Measurements from ENCODE around the gene SMPD1.

DNA sequence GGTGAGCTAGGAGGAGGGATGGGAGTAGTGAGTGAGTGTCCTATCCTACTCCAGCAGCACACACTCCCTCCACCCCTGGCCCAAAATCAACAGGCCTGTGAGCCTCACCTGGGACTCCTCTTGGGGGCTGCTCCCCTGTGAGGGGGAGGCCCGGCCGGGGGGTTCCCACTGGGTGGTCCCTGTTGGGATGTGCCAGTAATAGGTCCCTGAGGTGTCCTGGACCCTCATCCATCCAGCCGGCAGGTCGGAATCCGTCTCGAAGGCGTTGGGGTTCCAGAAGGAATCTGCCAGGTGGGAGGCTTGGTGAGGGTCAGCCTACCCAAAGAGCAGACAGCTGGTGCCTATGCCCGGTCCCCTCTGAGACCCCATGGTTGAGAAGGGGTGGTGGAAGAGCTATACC lies 13.3 kb downstream of the SMPD1 start:
- TF ChIP-seq CTCF (conservative IDR thresholded peaks at IDR 0.05; ENCODE audit: low read depth in 2 of 2) (no peak), POLR2AphosphoS5 (IDR thresholded peaks at IDR 0.05; ENCODE audit: low read depth) (no peak), EZH2 (IDR thresholded peaks at IDR 0.05; ENCODE audit: low read depth, unreplicated experiment) (no peak), EZH2phosphoT487 (IDR thresholded peaks at IDR 0.05; ENCODE audit: unreplicated experiment) (no peak), JUNB (IDR thresholded peaks at IDR 0.05; ENCODE audit: unreplicated experiment) (no peak)

Data from GM23338 (cell line).